ENCODE measurements around the gene CPLX3.
A peak's percentile ranks its signal among the peaks of the same experiment; 100 is the strongest.

CPLX3 gene

DNA sequence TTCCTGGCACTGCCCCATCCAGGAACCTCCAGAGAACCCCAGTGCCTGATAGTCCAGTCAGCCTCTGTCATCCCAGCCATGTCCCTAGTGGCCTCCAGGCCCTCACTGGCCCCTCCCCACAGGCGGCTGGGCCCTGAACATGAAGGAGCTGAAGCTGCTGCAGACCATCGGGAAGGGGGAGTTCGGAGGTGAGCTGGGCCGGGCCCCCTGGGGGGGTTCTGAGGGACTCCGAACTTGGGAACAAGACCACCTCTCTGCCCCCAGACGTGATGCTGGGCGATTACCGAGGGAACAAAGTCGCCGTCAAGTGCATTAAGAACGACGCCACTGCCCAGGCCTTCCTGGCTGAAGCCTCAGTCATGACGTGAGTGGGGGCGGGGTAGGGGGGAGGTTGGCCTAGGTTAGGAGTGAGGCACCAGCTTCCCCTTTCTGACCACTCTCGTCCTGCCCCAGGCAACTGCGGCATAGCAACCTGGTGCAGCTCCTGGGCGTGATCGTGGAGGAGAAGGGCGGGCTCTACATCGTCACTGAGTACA lies 25.8 kb upstream of the CPLX3 start:
- Histone ChIP-seq H3K79me2 (ENCODE audit: insufficient read depth, low read length) (peaks cover 12% of the 10 kb centered on the region), H2AFZ (ENCODE audit: low read length) (no peak overlapping the region), H3K36me3 (ENCODE audit: insufficient read depth, low read length) (peaks cover 86% of the 10 kb centered on the region), H3K4me1 (ENCODE audit: insufficient read depth, low read length, severe bottlenecking) (peaks cover 54% of the 10 kb centered on the region), H3F3A (ENCODE audit: insufficient read depth, low read length) (no peaks in the 10 kb centered on the region), H3K9me2 (ENCODE audit: low read depth, low read length) (no peaks in the 10 kb centered on the region), H3K27ac (ENCODE audit: low read depth, low read length, poor library complexity, severe bottlenecking) (peak overlapping the region; percentile 86), H3K27me3 (ENCODE audit: insufficient read depth, low read length) (no peaks in the 10 kb centered on the region), H3K9ac (ENCODE audit: low read length) (peak overlapping the region; percentile 38; the same call in 1 of the 2 replicates), H4K20me1 (ENCODE audit: insufficient read depth, low read length) (no peaks in the 10 kb centered on the region), H3K9me3 (ENCODE audit: low read length) (no peaks in the 10 kb centered on the region), H3K4me3 (ENCODE audit: low read depth, low read length, poor library complexity, severe bottlenecking) (no peak overlapping the region), H3K4me2 (ENCODE audit: low read length) (peak overlapping the region; percentile 13; the same call in 1 of the 2 replicates)
- no peak for TF ChIP-seq EZH2 (IDR thresholded peaks at IDR 0.05; ENCODE audit: borderline replicate concordance, low read length)
- TF ChIP-seq, protein P1, sequence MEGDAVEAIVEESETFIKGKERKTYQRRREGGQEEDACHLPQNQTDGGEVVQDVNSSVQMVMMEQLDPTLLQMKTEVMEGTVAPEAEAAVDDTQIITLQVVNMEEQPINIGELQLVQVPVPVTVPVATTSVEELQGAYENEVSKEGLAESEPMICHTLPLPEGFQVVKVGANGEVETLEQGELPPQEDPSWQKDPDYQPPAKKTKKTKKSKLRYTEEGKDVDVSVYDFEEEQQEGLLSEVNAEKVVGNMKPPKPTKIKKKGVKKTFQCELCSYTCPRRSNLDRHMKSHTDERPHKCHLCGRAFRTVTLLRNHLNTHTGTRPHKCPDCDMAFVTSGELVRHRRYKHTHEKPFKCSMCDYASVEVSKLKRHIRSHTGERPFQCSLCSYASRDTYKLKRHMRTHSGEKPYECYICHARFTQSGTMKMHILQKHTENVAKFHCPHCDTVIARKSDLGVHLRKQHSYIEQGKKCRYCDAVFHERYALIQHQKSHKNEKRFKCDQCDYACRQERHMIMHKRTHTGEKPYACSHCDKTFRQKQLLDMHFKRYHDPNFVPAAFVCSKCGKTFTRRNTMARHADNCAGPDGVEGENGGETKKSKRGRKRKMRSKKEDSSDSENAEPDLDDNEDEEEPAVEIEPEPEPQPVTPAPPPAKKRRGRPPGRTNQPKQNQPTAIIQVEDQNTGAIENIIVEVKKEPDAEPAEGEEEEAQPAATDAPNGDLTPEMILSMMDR (IDR thresholded peaks at IDR 0.05; ENCODE audit: low read length), result no peak

DNA sequence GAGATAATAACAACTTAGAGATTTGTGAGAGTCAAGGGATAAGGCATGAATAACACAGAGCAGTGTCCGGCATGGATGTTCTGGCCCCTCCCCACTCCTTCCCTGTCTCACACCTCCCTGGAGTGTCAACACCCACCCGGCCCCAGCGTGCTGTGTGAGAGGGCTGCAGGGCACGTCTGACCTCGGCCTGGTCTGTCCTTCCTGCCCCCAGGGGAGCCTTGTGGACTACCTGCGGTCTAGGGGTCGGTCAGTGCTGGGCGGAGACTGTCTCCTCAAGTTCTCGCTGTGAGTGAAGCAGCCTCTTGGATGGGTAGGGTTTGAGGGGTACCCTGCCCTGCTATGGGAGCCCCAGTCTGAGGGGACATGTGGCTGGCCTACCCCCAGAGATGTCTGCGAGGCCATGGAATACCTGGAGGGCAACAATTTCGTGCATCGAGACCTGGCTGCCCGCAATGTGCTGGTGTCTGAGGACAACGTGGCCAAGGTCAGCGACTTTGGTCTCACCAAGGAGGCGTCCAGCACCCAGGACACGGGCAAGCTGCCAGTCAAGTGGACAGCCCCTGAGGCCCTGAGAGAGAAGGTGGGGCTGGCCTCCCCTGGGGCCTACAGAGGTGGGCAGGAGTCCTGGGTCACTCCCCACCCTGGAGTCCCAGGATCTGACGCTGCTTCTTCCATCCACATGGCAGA lies 25.0 kb upstream of the CPLX3 start:
- Histone ChIP-seq H3K79me2 (ENCODE audit: insufficient read depth, low read length) (peaks cover 4% of the 10 kb centered on the region; the same call in 1 of the 2 replicates), H3F3A (ENCODE audit: insufficient read depth, low read length) (no peaks in the 10 kb centered on the region)

DNA sequence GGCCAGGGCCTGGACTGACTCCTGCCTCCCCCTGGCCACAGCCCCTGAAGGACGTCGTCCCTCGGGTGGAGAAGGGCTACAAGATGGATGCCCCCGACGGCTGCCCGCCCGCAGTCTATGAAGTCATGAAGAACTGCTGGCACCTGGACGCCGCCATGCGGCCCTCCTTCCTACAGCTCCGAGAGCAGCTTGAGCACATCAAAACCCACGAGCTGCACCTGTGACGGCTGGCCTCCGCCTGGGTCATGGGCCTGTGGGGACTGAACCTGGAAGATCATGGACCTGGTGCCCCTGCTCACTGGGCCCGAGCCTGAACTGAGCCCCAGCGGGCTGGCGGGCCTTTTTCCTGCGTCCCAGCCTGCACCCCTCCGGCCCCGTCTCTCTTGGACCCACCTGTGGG lies 24.1 kb upstream of the CPLX3 start:
- Histone ChIP-seq H3K4me2 (ENCODE audit: low read length) (no peak overlapping the region), H3K4me1 (ENCODE audit: insufficient read depth, low read length, severe bottlenecking) (peaks cover 38% of the 10 kb centered on the region), H4K20me1 (ENCODE audit: insufficient read depth, low read length) (no peaks in the 10 kb centered on the region), H3K79me2 (ENCODE audit: insufficient read depth, low read length) (no peaks in the 10 kb centered on the region), H3K4me3 (ENCODE audit: low read depth, low read length, poor library complexity, severe bottlenecking) (no peak overlapping the region), H3K27ac (ENCODE audit: low read depth, low read length, poor library complexity, severe bottlenecking) (no peak overlapping the region), H2AFZ (ENCODE audit: low read length) (no peak overlapping the region), H3K9me2 (ENCODE audit: low read depth, low read length) (no peaks in the 10 kb centered on the region), H3K9me3 (ENCODE audit: low read length) (no peaks in the 10 kb centered on the region), H3K27me3 (ENCODE audit: insufficient read depth, low read length) (no peaks in the 10 kb centered on the region), H3F3A (ENCODE audit: insufficient read depth, low read length) (no peaks in the 10 kb centered on the region), H3K36me3 (ENCODE audit: insufficient read depth, low read length) (peaks cover 77% of the 10 kb centered on the region), H3K9ac (ENCODE audit: low read length) (no peak overlapping the region)
- no peak for TF ChIP-seq EZH2 (IDR thresholded peaks at IDR 0.05; ENCODE audit: borderline replicate concordance, low read length)
- TF ChIP-seq, protein P1 (IDR thresholded peaks at IDR 0.05; ENCODE audit: low read length), result no peak

More for the DNA sequence above, 25.0 kb upstream of the CPLX3 start:
- H3K9me3 ChIP-seq (ENCODE audit: low read length), result no peaks in the 10 kb centered on the region
- H3K4me1 ChIP-seq (ENCODE audit: insufficient read depth, low read length, severe bottlenecking), result peaks cover 46% of the 10 kb centered on the region
- H2AFZ ChIP-seq (ENCODE audit: low read length), result no peak overlapping the region
- H3K9me2 ChIP-seq (ENCODE audit: low read depth, low read length), result no peaks in the 10 kb centered on the region
- no peak overlapping the region for H3K9ac ChIP-seq (ENCODE audit: low read length)
- H3K27me3 ChIP-seq (ENCODE audit: insufficient read depth, low read length), result no peaks in the 10 kb centered on the region
- no peak overlapping the region for H3K4me3 ChIP-seq (ENCODE audit: low read depth, low read length, poor library complexity, severe bottlenecking)
- H3K36me3 ChIP-seq (ENCODE audit: insufficient read depth, low read length), result peaks cover 79% of the 10 kb centered on the region
- no peak overlapping the region for H3K27ac ChIP-seq (ENCODE audit: low read depth, low read length, poor library complexity, severe bottlenecking)
- no peaks in the 10 kb centered on the region for H4K20me1 ChIP-seq (ENCODE audit: insufficient read depth, low read length)
- no peak for TF ChIP-seq EZH2 (IDR thresholded peaks at IDR 0.05; ENCODE audit: borderline replicate concordance, low read length)
- TF ChIP-seq, protein P1 (IDR thresholded peaks at IDR 0.05; ENCODE audit: low read length), result no peak
- no peak overlapping the region for H3K4me2 ChIP-seq (ENCODE audit: low read length)

Data from OCI-LY1 (cell line).